K562 (cell line): Measurements from ENCODE around the gene NUP50. TPM values are rescaled to one million over a fixed set of nuclear protein-coding genes. Genes with fewer than 3 reads are reported as not detected.

Experiments
- IRF9 ChIP-seq: fragments of 450-650 bp; IDR thresholded peaks from 2 replicates; pipeline ENCODE4 v1.6.1; 2016; ENCODE audit warnings: missing biosample characterization, missing genetic modification characterization
- ZBTB40 ChIP-seq, 2 experiments: fragments of 450-650 bp in 1 of 2; sonication (generic) in 1 of 2; formaldehyde crosslinking in 1 of 2; IDR thresholded peaks; 2 replicates each; pipeline versions ENCODE4 v1.7.1 to v1.9.0; 2016 to 2022; ENCODE audit warnings: inconsistent platforms in 1 of 2, mild to moderate bottlenecking in 1 of 2, missing genetic modification reagents in 1 of 2
- ZNF133 ChIP-seq: fragments of 250-450 bp; sonication (Bioruptor Pico); IDR thresholded peaks from 2 replicates; pipeline ENCODE4 v1.4.0; 2020; ENCODE audit warnings: mild to moderate bottlenecking
- polyA plus RNA-seq, 8 experiments: library from polyadenylated mRNA; depleted of rRNA in 4 of 8; stranded (reverse) in 5 of 8; unstranded in 3 of 8; fragments of >200 nt; fragmentation: Nextera tagmentation in 2 of 8; fragmentation: Illumina TruSeq in 1 of 8; extraction: Ambion mirVana in 2 of 8; extraction: Trizol in 1 of 8; gene quantifications; 2 replicates each; pipeline versions ENCODE4 v1.2.1 to v1.2.3, GENCODE V29; 2011 to 2014; ENCODE audit warnings: inconsistent platforms in 1 of 8, missing spikeins in 1 of 8
- total RNA-seq, 7 experiments: library from RNA; depleted of rRNA in 6 of 7; stranded (reverse); fragments of >200 nt in 6 of 7; fragmentation: Illumina TruSeq in 2 of 7; extraction: Trizol in 2 of 7; gene quantifications; 2 replicates each; pipeline versions ENCODE4 v1.2.1 to v1.2.3, GENCODE V29; 2011 to 2021; ENCODE audit warnings: low replicate concordance in 1 of 7
- TF ChIP-seq, protein P1 (sequence below), 3 experiments: fragments of 200-800 bp in 1 of 3; fragments of 250-450 bp in 1 of 3; fragments of 450-650 bp in 1 of 3; sonication (Bioruptor Pico) in 1 of 3; sonication (Bioruptor generic) in 1 of 3; formaldehyde crosslinking in 1 of 3; IDR thresholded peaks; 2 replicates each; pipeline versions ENCODE4 v1.6.1 to v1.8.0; 2016 to 2022; ENCODE audit warnings: mild to moderate bottlenecking in 2 of 3, missing genetic modification characterization in 2 of 3, missing compliant biosample characterization in 1 of 3, moderate library complexity in 1 of 3

Gene NUP50
- total and polyA plus RNA-seq, 9 of the 15 experiments (the other 6 are each of a cell fraction or from before 2014, with no cell fraction given): 23.8 to 83.7 (median 55.3) TPM

GRCh38 chr22:45181766-45182165 is 18.0 kb downstream of the NUP50 start (continued):
- TF ChIP-seq, protein P1, sequence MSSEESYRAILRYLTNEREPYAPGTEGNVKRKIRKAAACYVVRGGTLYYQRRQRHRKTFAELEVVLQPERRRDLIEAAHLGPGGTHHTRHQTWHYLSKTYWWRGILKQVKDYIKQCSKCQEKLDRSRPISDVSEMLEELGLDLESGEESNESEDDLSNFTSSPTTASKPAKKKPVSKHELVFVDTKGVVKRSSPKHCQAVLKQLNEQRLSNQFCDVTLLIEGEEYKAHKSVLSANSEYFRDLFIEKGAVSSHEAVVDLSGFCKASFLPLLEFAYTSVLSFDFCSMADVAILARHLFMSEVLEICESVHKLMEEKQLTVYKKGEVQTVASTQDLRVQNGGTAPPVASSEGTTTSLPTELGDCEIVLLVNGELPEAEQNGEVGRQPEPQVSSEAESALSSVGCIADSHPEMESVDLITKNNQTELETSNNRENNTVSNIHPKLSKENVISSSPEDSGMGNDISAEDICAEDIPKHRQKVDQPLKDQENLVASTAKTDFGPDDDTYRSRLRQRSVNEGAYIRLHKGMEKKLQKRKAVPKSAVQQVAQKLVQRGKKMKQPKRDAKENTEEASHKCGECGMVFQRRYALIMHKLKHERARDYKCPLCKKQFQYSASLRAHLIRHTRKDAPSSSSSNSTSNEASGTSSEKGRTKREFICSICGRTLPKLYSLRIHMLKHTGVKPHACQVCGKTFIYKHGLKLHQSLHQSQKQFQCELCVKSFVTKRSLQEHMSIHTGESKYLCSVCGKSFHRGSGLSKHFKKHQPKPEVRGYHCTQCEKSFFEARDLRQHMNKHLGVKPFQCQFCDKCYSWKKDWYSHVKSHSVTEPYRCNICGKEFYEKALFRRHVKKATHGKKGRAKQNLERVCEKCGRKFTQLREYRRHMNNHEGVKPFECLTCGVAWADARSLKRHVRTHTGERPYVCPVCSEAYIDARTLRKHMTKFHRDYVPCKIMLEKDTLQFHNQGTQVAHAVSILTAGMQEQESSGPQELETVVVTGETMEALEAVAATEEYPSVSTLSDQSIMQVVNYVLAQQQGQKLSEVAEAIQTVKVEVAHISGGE (CRISPR knock-in tag; IDR thresholded peaks at IDR 0.05): no peak
- no peak for TF ChIP-seq ZNF133 (CRISPR knock-in tag)
- no peak for TF ChIP-seq IRF9 (tag)
- no peak for TF ChIP-seq ZBTB40 (IDR thresholded peaks at IDR 0.05)
- no peak for TF ChIP-seq ZBTB40 (CRISPR knock-in tag; IDR thresholded peaks at IDR 0.05)
